Tibial nerve (tissue), 4 donors: ENCODE measurements around the gene IGF1R.

Experiments
- CTCF ChIP-seq, 5 experiments: fragments of 200-600 bp in 3 of 5; fragments of 450-650 bp in 2 of 5; sonication (generic) in 3 of 5; IDR thresholded peaks; one replicate each; pipeline ENCODE4 v1.5.1; 2016 to 2019; ENCODE audit warnings: antibody characterized with exemption in 5 of 5, mild to moderate bottlenecking in 3 of 5, moderate library complexity in 2 of 5
- EP300 ChIP-seq, 2 donors: sonication (generic); formaldehyde crosslinking; IDR thresholded peaks; one replicate each; pipeline ENCODE4 v1.6.1; 2017; ENCODE audit warnings: antibody characterized with exemption in 2 of 2, mild to moderate bottlenecking in 1 of 2
- POLR2A ChIP-seq, 2 donors: fragments of 450-650 bp; IDR thresholded peaks; one replicate each; pipeline ENCODE4 v1.6.1; 2017; ENCODE audit warnings: antibody characterized with exemption in 2 of 2, mild to moderate bottlenecking in 2 of 2, moderate library complexity in 2 of 2

- TF ChIP-seq CTCF (IDR thresholded peaks at IDR 0.05) (no peak), EP300 (IDR thresholded peaks at IDR 0.05) (no peak), POLR2A (IDR thresholded peaks at IDR 0.05) (no peak)
Observed at GRCh38 chr15:98786717-98787116, 138.4 kb downstream of the IGF1R start.
